ENCODE measurements around the gene ARHGEF16.

Gene ARHGEF16

GRCh38 chr1:3456964-3457909 lies 2.8 kb downstream of the ARHGEF16 start:
- ATAC-seq: no peak
- no peak for DNase-seq

GRCh38 chr1:3457910-3458883 lies 3.7 kb downstream of the ARHGEF16 start:
- no peak for DNase-seq
- no peak for ATAC-seq

- DNase-seq: no peak
- no peak for ATAC-seq
Measured at GRCh38 chr1:3459051-3459908, 4.8 kb downstream of the ARHGEF16 start.

- ATAC-seq (no peak), DNase-seq (no peak)
Measured at GRCh38 chr1:3459940-3460671, 5.6 kb downstream of the ARHGEF16 start.

- no peak for DNase-seq
- ATAC-seq: no peak
Measured at GRCh38 chr1:3460672-3461131, 6.2 kb downstream of the ARHGEF16 start.

GRCh38 chr1:3461238-3461933 lies 6.9 kb downstream of the ARHGEF16 start:
- DNase-seq (no peak), ATAC-seq (no peak)

GRCh38 chr1:3461934-3462275 lies 7.4 kb downstream of the ARHGEF16 start:
- no peak for ATAC-seq
- no peak for DNase-seq

GRCh38 chr1:3462356-3463012 lies 8.0 kb downstream of the ARHGEF16 start:
- ATAC-seq (no peak), DNase-seq (no peak)

- no peak for DNase-seq
- no peak for ATAC-seq
Measured at GRCh38 chr1:3463013-3463385, 8.5 kb downstream of the ARHGEF16 start.

- no peak for ATAC-seq
- DNase-seq: no peak
Measured at GRCh38 chr1:3463408-3463863, 9.0 kb downstream of the ARHGEF16 start.

- DNase-seq (no peak), ATAC-seq (no peak)
Measured at GRCh38 chr1:3463891-3464648, 9.6 kb downstream of the ARHGEF16 start.

- no peak for DNase-seq
- no peak for ATAC-seq
Measured at GRCh38 chr1:3464649-3465025, 10.2 kb downstream of the ARHGEF16 start.

GRCh38 chr1:3465091-3465934 lies 10.8 kb downstream of the ARHGEF16 start:
- ATAC-seq: no peak
- DNase-seq: no peak

- DNase-seq (no peak), ATAC-seq (no peak)
Measured at GRCh38 chr1:3465935-3466321, 11.5 kb downstream of the ARHGEF16 start.

GRCh38 chr1:3466366-3467075 lies 12.1 kb downstream of the ARHGEF16 start:
- DNase-seq: no peak
- no peak for ATAC-seq

GRCh38 chr1:3467096-3468036 lies 12.9 kb downstream of the ARHGEF16 start:
- no peak for DNase-seq
- no peak for ATAC-seq
